Loucy (cell line): Measurements from ENCODE around the gene OGDH.

Experiments
- EZH2phosphoT487 ChIP-seq: fragments of 200-600 bp; IDR thresholded peaks from 2 replicates; pipeline ENCODE4 v1.6.1; 2018; ENCODE audit warnings: antibody characterized with exemption, mild to moderate bottlenecking, moderate library complexity, borderline replicate concordance
- TF ChIP-seq, protein P1 (sequence below): fragments of 200-600 bp; sonication (generic); conservative IDR thresholded peaks from 2 replicates; pipeline ENCODE4 v1.5.1; 2014; ENCODE audit warnings: mild to moderate bottlenecking, antibody characterized with exemption, low read length

- TF ChIP-seq, protein P1, sequence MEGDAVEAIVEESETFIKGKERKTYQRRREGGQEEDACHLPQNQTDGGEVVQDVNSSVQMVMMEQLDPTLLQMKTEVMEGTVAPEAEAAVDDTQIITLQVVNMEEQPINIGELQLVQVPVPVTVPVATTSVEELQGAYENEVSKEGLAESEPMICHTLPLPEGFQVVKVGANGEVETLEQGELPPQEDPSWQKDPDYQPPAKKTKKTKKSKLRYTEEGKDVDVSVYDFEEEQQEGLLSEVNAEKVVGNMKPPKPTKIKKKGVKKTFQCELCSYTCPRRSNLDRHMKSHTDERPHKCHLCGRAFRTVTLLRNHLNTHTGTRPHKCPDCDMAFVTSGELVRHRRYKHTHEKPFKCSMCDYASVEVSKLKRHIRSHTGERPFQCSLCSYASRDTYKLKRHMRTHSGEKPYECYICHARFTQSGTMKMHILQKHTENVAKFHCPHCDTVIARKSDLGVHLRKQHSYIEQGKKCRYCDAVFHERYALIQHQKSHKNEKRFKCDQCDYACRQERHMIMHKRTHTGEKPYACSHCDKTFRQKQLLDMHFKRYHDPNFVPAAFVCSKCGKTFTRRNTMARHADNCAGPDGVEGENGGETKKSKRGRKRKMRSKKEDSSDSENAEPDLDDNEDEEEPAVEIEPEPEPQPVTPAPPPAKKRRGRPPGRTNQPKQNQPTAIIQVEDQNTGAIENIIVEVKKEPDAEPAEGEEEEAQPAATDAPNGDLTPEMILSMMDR, result no peak
- TF ChIP-seq EZH2phosphoT487, result no peak
Measured at GRCh38 chr7:44602576-44602910, 3.9 kb upstream of the OGDH start.
